Renal cortex interstitium (tissue), 11 donors: ENCODE data around the gene NEDD4L. TPM values are rescaled to one million over a fixed set of nuclear protein-coding genes. Genes with fewer than 3 reads are reported as not detected.

Source experiments
- DNase-seq, 11 donors: peaks; one replicate each; pipeline ENCODE4 v3.0.0-alpha.2; 2013; ENCODE audit warnings: low read depth in 9 of 11, low spot score in 4 of 11; ENCODE audit errors: extremely low read depth in 1 of 11
- polyA plus RNA-seq, 3 donors: library from polyadenylated mRNA; unstranded; fragments of 120-200 nt; gene quantifications; one replicate each; pipeline ENCODE4 v1.2.1, GENCODE V29; 2013; ENCODE audit not compliant: insufficient read length in 3 of 3

Gene NEDD4L
- polyA plus RNA-seq, 3 donors = 106 to 169 (median 131) TPM

- DNase-seq = no peak
Measured at GRCh38 chr18:58325494-58325893, 281.5 kb downstream of the NEDD4L start.

- DNase-seq = no peak
Measured at GRCh38 chr18:58334061-58334460, 290.0 kb downstream of the NEDD4L start.

- no peak for DNase-seq
Measured at GRCh38 chr18:58335223-58335622, 291.2 kb downstream of the NEDD4L start.

- DNase-seq = no peak
Measured at GRCh38 chr18:58335821-58336220, 291.8 kb downstream of the NEDD4L start.

GRCh38 chr18:58336605-58337004 lies 292.6 kb downstream of the NEDD4L start:
- DNase-seq = no peak

GRCh38 chr18:58337285-58337684 lies 293.3 kb downstream of the NEDD4L start:
- no peak for DNase-seq

- DNase-seq = peak in 2 of 11 donors; percentile 50 to 63
Measured at GRCh38 chr18:58337686-58338085, 293.7 kb downstream of the NEDD4L start.

- no peak for DNase-seq
Measured at GRCh38 chr18:58338141-58338540, 294.1 kb downstream of the NEDD4L start.

- peak in 2 of 11 donors; percentile 44 to 56 for DNase-seq
Measured at GRCh38 chr18:58338961-58339592, 295.1 kb downstream of the NEDD4L start.

- no peak for DNase-seq
Measured at GRCh38 chr18:58339890-58340289, 295.9 kb downstream of the NEDD4L start.

- no peak for DNase-seq
Measured at GRCh38 chr18:58341916-58342315, 297.9 kb downstream of the NEDD4L start.

- no peak for DNase-seq
Measured at GRCh38 chr18:58344080-58344670, 300.1 kb downstream of the NEDD4L start.

- peak in 1 of 11 donors; percentile 41 for DNase-seq
Measured at GRCh38 chr18:58344861-58345463, 300.9 kb downstream of the NEDD4L start.

GRCh38 chr18:58345875-58346274 lies 301.8 kb downstream of the NEDD4L start:
- no peak for DNase-seq

GRCh38 chr18:58347135-58347534 lies 303.1 kb downstream of the NEDD4L start:
- no peak for DNase-seq

- no peak for DNase-seq
Measured at GRCh38 chr18:58348517-58348916, 304.5 kb downstream of the NEDD4L start.

- DNase-seq = no peak
Measured at GRCh38 chr18:58348951-58349350, 304.9 kb downstream of the NEDD4L start.

GRCh38 chr18:58349650-58350049 lies 305.6 kb downstream of the NEDD4L start:
- no peak for DNase-seq

GRCh38 chr18:58350526-58350925 lies 306.5 kb downstream of the NEDD4L start:
- no peak for DNase-seq

GRCh38 chr18:58351776-58352175 lies 307.8 kb downstream of the NEDD4L start:
- DNase-seq = no peak

GRCh38 chr18:58353581-58353980 lies 309.6 kb downstream of the NEDD4L start:
- DNase-seq = no peak
